HepG2 (cell line): Measurements from ENCODE around the gene PPARA. TPM values are rescaled to one million over a fixed set of nuclear protein-coding genes. Genes with fewer than 3 reads are reported as not detected.

ENCODE experiments used
- ARID2 ChIP-seq: sonication (generic); formaldehyde crosslinking; IDR thresholded peaks from 2 replicates; pipeline ENCODE4 v1.8.1; 2022; ENCODE audit warnings: mild to moderate bottlenecking, missing genetic modification reagents, borderline replicate concordance
- FOXP4 ChIP-seq: sonication (generic); formaldehyde crosslinking; IDR thresholded peaks from 2 replicates; pipeline ENCODE4 v1.4.0; 2020; ENCODE audit warnings: missing genetic modification reagents
- GABPA ChIP-seq, 2 experiments: IDR thresholded peaks; 2 replicates each; pipeline ENCODE4 v1.6.1; 2011 to 2016; ENCODE audit warnings: low read depth in 2 of 2, low read length in 1 of 2, missing biosample characterization in 1 of 2, missing genetic modification characterization in 1 of 2
- HMG20B ChIP-seq: conservative IDR thresholded peaks from 2 replicates; pipeline ENCODE4 v1.6.1; 2016; ENCODE audit warnings: missing genetic modification reagents, missing compliant biosample characterization
- MAFK ChIP-seq, 2 experiments: IDR thresholded peaks in 1 of 2; conservative IDR thresholded peaks in 1 of 2; 2 replicates each; pipeline ENCODE4 v1.6.1; 2011; ENCODE audit warnings: improper control_type of control experiment in 2 of 2, low read length in 2 of 2
- POLR2AphosphoS2 ChIP-seq: IDR thresholded peaks from 2 replicates; pipeline ENCODE4 v1.6.1; 2011; ENCODE audit warnings: low read depth, low read length, improper control_type of control experiment
- RFX1 ChIP-seq: fragments of 450-650 bp; IDR thresholded peaks from 2 replicates; pipeline ENCODE4 v1.6.1; 2017
- SALL2 ChIP-seq: sonication (generic); formaldehyde crosslinking; IDR thresholded peaks from 2 replicates; pipeline ENCODE4 v1.8.1; 2023; ENCODE audit warnings: mild to moderate bottlenecking, missing genetic modification reagents, inconsistent platforms
- SIX4 ChIP-seq: sonication (generic); formaldehyde crosslinking; IDR thresholded peaks from 2 replicates; pipeline ENCODE4 v1.4.0; 2020; ENCODE audit warnings: missing genetic modification reagents
- SMAD1 ChIP-seq: sonication (generic); formaldehyde crosslinking; IDR thresholded peaks from 2 replicates; pipeline ENCODE4 v1.4.0; 2020; ENCODE audit warnings: missing genetic modification reagents, low read depth, mild to moderate bottlenecking, borderline replicate concordance
- TGIF2 ChIP-seq: IDR thresholded peaks from 2 replicates; pipeline ENCODE4 v1.6.1; 2016; ENCODE audit warnings: control low read depth, missing compliant biosample characterization
- TRIM22 ChIP-seq: fragments of 450-650 bp; IDR thresholded peaks from 2 replicates; pipeline ENCODE4 v1.6.1; 2017
- ZBTB25 ChIP-seq: IDR thresholded peaks from 2 replicates; pipeline ENCODE4 v1.6.1; 2018; ENCODE audit warnings: missing genetic modification reagents
- ZNF207 ChIP-seq: fragments of 450-650 bp; IDR thresholded peaks from 2 replicates; pipeline ENCODE4 v1.6.1; 2016; ENCODE audit warnings: antibody characterized with exemption, borderline replicate concordance
- ZNF577 ChIP-seq: sonication (generic); formaldehyde crosslinking; IDR thresholded peaks from 2 replicates; pipeline ENCODE4 v1.4.0; 2020; ENCODE audit warnings: mild to moderate bottlenecking, low read depth, missing genetic modification reagents, borderline replicate concordance
- ZNF782 ChIP-seq: sonication (generic); formaldehyde crosslinking; IDR thresholded peaks from 2 replicates; pipeline ENCODE4 v1.4.0; 2020; ENCODE audit warnings: missing genetic modification reagents, mild to moderate bottlenecking, borderline replicate concordance
- ZSCAN21 ChIP-seq: sonication (generic); formaldehyde crosslinking; IDR thresholded peaks from 2 replicates; pipeline ENCODE4 v1.8.0; 2022; ENCODE audit warnings: mild to moderate bottlenecking, missing genetic modification reagents, moderate library complexity, borderline replicate concordance
- polyA plus RNA-seq, 8 experiments: library from polyadenylated mRNA; depleted of rRNA in 3 of 8; stranded (reverse) in 7 of 8; unstranded in 1 of 8; fragments of >200 nt; fragmentation: Illumina TruSeq in 4 of 8; extraction: Trizol in 4 of 8; gene quantifications; 2 replicates each; pipeline versions ENCODE4 v1.2.1 to v1.2.3, GENCODE V29; 2011 to 2016; ENCODE audit warnings: low read depth in 4 of 8, missing spikeins in 1 of 8, mixed read lengths in 1 of 8; ENCODE audit not compliant: insufficient read depth in 1 of 8
- total RNA-seq, 5 experiments: library from RNA; depleted of rRNA; stranded (reverse); fragments of >200 nt; fragmentation: Illumina TruSeq; extraction: Trizol; gene quantifications; 2 replicates each; pipeline ENCODE4 v1.2.3, GENCODE V29; 2016; ENCODE audit warnings: low read depth in 1 of 5
- TF ChIP-seq, protein P1 (sequence below): sonication (generic); formaldehyde crosslinking; IDR thresholded peaks from 2 replicates; pipeline ENCODE4 v1.8.0; 2022; ENCODE audit warnings: mild to moderate bottlenecking, missing genetic modification reagents, borderline replicate concordance
- TF ChIP-seq, protein P2 (sequence below): sonication (generic); formaldehyde crosslinking; IDR thresholded peaks from 2 replicates; pipeline ENCODE4 v1.5.0; 2020; ENCODE audit warnings: missing genetic modification reagents

Gene PPARA
- total and polyA plus RNA-seq, 2 of the 13 experiments (the other 11 are each of a cell fraction or from before 2014, with no cell fraction given), result 18.2 to 24.7 TPM

- no peak for TF ChIP-seq ARID2 (CRISPR knock-in tag)
- peak; percentile 51; the same call in 1 of the 2 replicates for TF ChIP-seq TGIF2
- TF ChIP-seq POLR2AphosphoS2, result no peak
- TF ChIP-seq ZNF577 (CRISPR knock-in tag), result no peak
- TF ChIP-seq ZNF782, result no peak
- 0 out of 2 replicates have a peak, but pooled peaks have one; percentile 30 for TF ChIP-seq SALL2 (CRISPR knock-in tag)
- no peak for TF ChIP-seq SIX4 (CRISPR knock-in tag)
- TF ChIP-seq MAFK (conservative IDR thresholded peaks at IDR 0.05 in 1 of 2, IDR thresholded peaks at IDR 0.05 in 1 of 2; ENCODE audit: low read length in 2 of 2), result no peak
- TF ChIP-seq FOXP4, result no peak
- TF ChIP-seq GABPA (IDR thresholded peaks at IDR 0.05; ENCODE audit: low read depth, low read length), result no peak
- no peak for TF ChIP-seq GABPA (CRISPR knock-in tag; IDR thresholded peaks at IDR 0.05; ENCODE audit: low read depth)
- TF ChIP-seq ZSCAN21, result no peak
- no peak for TF ChIP-seq SMAD1
- TF ChIP-seq, protein P1, sequence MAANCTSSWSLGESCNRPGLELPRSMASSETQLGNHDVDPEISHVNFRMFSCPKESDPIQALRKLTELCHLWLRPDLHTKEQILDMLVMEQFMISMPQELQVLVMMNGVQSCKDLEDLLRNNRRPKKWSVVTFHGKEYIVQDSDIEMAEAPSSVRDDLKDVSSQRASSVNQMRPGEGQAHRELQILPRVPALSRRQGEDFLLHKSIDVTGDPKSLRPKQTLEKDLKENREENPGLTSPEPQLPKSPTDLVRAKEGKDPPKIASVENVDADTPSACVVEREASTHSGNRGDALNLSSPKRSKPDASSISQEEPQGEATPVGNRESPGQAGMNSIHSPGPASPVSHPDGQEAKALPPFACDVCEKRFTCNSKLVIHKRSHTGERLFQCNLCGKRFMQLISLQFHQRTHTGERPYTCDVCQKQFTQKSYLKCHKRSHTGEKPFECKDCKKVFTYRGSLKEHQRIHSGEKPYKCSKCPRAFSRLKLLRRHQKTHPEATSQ (CRISPR knock-in tag), result no peak
- no peak for TF ChIP-seq HMG20B
- TF ChIP-seq RFX1, result no peak
- TF ChIP-seq, protein P2, sequence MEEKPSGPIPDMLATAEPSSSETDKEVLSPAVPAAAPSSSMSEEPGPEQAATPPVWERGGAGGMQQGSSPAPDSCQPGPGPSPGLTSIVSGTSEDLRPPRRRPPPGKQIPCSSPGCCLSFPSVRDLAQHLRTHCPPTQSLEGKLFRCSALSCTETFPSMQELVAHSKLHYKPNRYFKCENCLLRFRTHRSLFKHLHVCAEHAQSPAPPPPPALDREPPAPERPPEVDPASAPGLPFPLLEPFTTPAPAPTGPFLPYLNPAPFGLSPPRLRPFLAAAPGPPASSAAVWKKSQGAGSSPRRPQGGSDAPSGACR (CRISPR knock-in tag), result no peak
- TF ChIP-seq ZBTB25 (CRISPR knock-in tag), result no peak
- no peak for TF ChIP-seq ZNF207
- TF ChIP-seq TRIM22, result no peak
Measured at GRCh38 chr22:46139895-46140350, 10.4 kb upstream of the PPARA start (continued).
